Measurements from ENCODE around the gene CLEC18A.

Gene CLEC18A

GRCh38 chr16:69939821-69940585 is 11.1 kb upstream of the CLEC18A start:
- H3K9ac ChIP-seq (ENCODE audit: low read length) = no peak overlapping the region
- TF ChIP-seq EZH2 (IDR thresholded peaks at IDR 0.05; ENCODE audit: borderline replicate concordance, low read length) = no peak
- TF ChIP-seq, protein P1, sequence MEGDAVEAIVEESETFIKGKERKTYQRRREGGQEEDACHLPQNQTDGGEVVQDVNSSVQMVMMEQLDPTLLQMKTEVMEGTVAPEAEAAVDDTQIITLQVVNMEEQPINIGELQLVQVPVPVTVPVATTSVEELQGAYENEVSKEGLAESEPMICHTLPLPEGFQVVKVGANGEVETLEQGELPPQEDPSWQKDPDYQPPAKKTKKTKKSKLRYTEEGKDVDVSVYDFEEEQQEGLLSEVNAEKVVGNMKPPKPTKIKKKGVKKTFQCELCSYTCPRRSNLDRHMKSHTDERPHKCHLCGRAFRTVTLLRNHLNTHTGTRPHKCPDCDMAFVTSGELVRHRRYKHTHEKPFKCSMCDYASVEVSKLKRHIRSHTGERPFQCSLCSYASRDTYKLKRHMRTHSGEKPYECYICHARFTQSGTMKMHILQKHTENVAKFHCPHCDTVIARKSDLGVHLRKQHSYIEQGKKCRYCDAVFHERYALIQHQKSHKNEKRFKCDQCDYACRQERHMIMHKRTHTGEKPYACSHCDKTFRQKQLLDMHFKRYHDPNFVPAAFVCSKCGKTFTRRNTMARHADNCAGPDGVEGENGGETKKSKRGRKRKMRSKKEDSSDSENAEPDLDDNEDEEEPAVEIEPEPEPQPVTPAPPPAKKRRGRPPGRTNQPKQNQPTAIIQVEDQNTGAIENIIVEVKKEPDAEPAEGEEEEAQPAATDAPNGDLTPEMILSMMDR (IDR thresholded peaks at IDR 0.05; ENCODE audit: low read length) = no peak
- no peaks in the 10 kb centered on the region for H3K79me2 ChIP-seq (ENCODE audit: insufficient read depth, low read length)
- no peak overlapping the region for H3K27ac ChIP-seq (ENCODE audit: low read depth, low read length, poor library complexity, severe bottlenecking)
- H3K9me3 ChIP-seq (ENCODE audit: low read length) = no peaks in the 10 kb centered on the region
- H3K4me1 ChIP-seq (ENCODE audit: insufficient read depth, low read length, severe bottlenecking) = no peaks in the 10 kb centered on the region
- no peaks in the 10 kb centered on the region for H3K27me3 ChIP-seq (ENCODE audit: insufficient read depth, low read length)
- no peaks in the 10 kb centered on the region for H3F3A ChIP-seq (ENCODE audit: insufficient read depth, low read length)
- H3K36me3 ChIP-seq (ENCODE audit: insufficient read depth, low read length) = peaks cover 12% of the 10 kb centered on the region; the same call in 1 of the 2 replicates
- no peak overlapping the region for H2AFZ ChIP-seq (ENCODE audit: low read length)
- no peaks in the 10 kb centered on the region for H3K9me2 ChIP-seq (ENCODE audit: low read depth, low read length)
- no peaks in the 10 kb centered on the region for H4K20me1 ChIP-seq (ENCODE audit: insufficient read depth, low read length)
- no peak overlapping the region for H3K4me2 ChIP-seq (ENCODE audit: low read length)
- H3K4me3 ChIP-seq (ENCODE audit: low read depth, low read length, poor library complexity, severe bottlenecking) = no peak overlapping the region

DNA sequence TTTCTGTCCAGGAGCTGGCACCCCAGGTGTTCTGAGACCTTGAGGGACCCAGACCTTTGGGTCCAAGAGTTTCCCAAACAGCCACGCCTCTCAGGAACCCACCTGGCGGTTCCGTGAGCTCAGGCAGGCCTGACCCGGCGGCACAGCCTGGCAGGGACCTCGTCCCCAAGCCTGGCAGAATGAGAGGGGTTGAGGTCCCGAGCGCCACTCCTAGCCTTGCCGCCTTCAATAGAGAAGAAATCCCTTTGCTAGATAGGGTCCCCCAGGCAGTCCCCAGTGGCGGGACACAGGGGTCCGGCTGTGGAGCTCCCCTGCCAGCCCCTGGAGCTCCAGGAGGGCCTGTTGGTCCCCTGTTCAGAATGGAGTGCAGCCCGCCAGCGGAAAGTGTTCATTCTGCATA is 10.5 kb upstream of the CLEC18A start:
- H4K20me1 ChIP-seq (ENCODE audit: insufficient read depth, low read length) = no peaks in the 10 kb centered on the region
- TF ChIP-seq EZH2 (IDR thresholded peaks at IDR 0.05; ENCODE audit: borderline replicate concordance, low read length) = no peak
- TF ChIP-seq, protein P1 (IDR thresholded peaks at IDR 0.05; ENCODE audit: low read length) = no peak
- no peak overlapping the region for H2AFZ ChIP-seq (ENCODE audit: low read length)
- no peaks in the 10 kb centered on the region for H3K79me2 ChIP-seq (ENCODE audit: insufficient read depth, low read length)
- no peaks in the 10 kb centered on the region for H3K4me1 ChIP-seq (ENCODE audit: insufficient read depth, low read length, severe bottlenecking)
- no peaks in the 10 kb centered on the region for H3K9me3 ChIP-seq (ENCODE audit: low read length)
- H3K4me3 ChIP-seq (ENCODE audit: low read depth, low read length, poor library complexity, severe bottlenecking) = no peak overlapping the region
- H3F3A ChIP-seq (ENCODE audit: insufficient read depth, low read length) = no peaks in the 10 kb centered on the region
- no peaks in the 10 kb centered on the region for H3K9me2 ChIP-seq (ENCODE audit: low read depth, low read length)
- peaks cover 12% of the 10 kb centered on the region; the same call in 1 of the 2 replicates for H3K36me3 ChIP-seq (ENCODE audit: insufficient read depth, low read length)
- H3K27ac ChIP-seq (ENCODE audit: low read depth, low read length, poor library complexity, severe bottlenecking) = no peak overlapping the region
- no peak overlapping the region for H3K9ac ChIP-seq (ENCODE audit: low read length)
- H3K4me2 ChIP-seq (ENCODE audit: low read length) = no peak overlapping the region
- no peaks in the 10 kb centered on the region for H3K27me3 ChIP-seq (ENCODE audit: insufficient read depth, low read length)

DNA sequence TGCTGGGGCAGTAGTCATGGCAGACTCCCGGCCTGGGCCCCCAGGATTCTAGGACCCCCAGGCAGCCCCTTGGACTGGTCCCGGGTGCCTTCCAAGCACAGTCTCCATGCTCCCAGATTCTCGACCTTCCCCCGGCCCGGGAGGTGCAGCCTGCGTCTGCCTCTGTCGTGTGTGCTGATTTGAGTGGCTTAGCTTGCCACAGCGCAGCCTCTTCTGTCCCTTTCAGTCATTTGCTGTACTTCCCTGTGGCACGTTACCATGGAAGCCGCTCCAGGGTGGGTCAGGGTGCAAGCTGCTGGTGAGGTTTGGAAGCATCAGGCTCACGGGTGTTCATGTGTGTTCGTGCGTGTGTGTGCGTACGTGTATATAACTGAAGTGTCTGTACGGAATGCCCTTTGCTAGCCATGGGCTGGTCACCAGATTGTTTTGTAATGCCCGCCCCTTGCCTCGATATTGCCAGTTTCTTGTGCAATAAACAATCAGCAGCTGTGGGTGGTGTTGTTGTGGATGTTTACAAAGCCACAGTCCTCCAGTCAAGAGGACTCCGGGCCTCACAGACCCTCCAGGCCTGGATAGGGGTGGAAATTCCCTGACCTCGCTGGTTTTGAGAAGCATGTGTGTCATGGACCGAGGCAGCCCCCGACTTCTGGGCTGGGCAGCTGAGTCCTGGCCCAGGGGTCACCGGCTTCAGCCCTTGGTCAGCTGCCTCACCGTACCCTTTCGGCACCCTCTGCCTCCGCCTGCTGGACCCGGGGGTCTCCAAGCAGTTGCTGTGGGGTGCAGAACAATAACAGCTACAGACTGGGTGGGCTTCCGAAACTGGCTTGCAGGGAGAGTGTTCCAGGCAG is 9.7 kb upstream of the CLEC18A start:
- Histone ChIP-seq H3K27me3 (ENCODE audit: insufficient read depth, low read length) (no peaks in the 10 kb centered on the region), H3K9me3 (ENCODE audit: low read length) (no peaks in the 10 kb centered on the region), H3F3A (ENCODE audit: insufficient read depth, low read length) (no peaks in the 10 kb centered on the region), H3K4me2 (ENCODE audit: low read length) (no peak overlapping the region), H3K36me3 (ENCODE audit: insufficient read depth, low read length) (peaks cover 12% of the 10 kb centered on the region; the same call in 1 of the 2 replicates), H3K27ac (ENCODE audit: low read depth, low read length, poor library complexity, severe bottlenecking) (no peak overlapping the region), H3K79me2 (ENCODE audit: insufficient read depth, low read length) (no peaks in the 10 kb centered on the region), H3K9ac (ENCODE audit: low read length) (no peak overlapping the region), H3K9me2 (ENCODE audit: low read depth, low read length) (no peaks in the 10 kb centered on the region), H3K4me1 (ENCODE audit: insufficient read depth, low read length, severe bottlenecking) (no peaks in the 10 kb centered on the region), H4K20me1 (ENCODE audit: insufficient read depth, low read length) (no peaks in the 10 kb centered on the region), H2AFZ (ENCODE audit: low read length) (no peak overlapping the region), H3K4me3 (ENCODE audit: low read depth, low read length, poor library complexity, severe bottlenecking) (no peak overlapping the region)
- no peak for TF ChIP-seq EZH2 (IDR thresholded peaks at IDR 0.05; ENCODE audit: borderline replicate concordance, low read length)
- TF ChIP-seq, protein P1 (IDR thresholded peaks at IDR 0.05; ENCODE audit: low read length) = no peak
